Prostate gland (tissue), 2 donors: ENCODE results near the gene TUBG1. TPM values are rescaled to one million over a fixed set of nuclear protein-coding genes. Genes with fewer than 3 reads are reported as not detected.

Experiments
- DNase-seq: peaks from one replicate; pipeline ENCODE4 v3.0.0-alpha.2; 2019; ENCODE audit warnings: low spot score
- H3K27ac ChIP-seq, 2 donors: fragments of 200-600 bp; sonication (generic); 2 replicates each; pipeline ENCODE4 v1.5.1; 2017 to 2019
- H3K27me3 ChIP-seq: fragments of 200-600 bp; sonication (generic); replicated peaks from 2 replicates; pipeline ENCODE4 v1.5.1; 2019; ENCODE audit not compliant: insufficient read depth
- H3K36me3 ChIP-seq, 2 donors: fragments of 200-600 bp; sonication (generic); 1 replicate in 1 of 2; 2 replicates in 1 of 2; pipeline versions ENCODE4 v1.5.1 to v1.8.1; 2017 to 2019
- H3K4me1 ChIP-seq: fragments of 200-600 bp; sonication (generic); replicated peaks from 2 replicates; pipeline ENCODE4 v1.5.1; 2019
- H3K4me3 ChIP-seq, 2 donors: fragments of 200-600 bp; sonication (generic); 2 replicates each; pipeline ENCODE4 v1.5.1; 2017 to 2019
- H3K9me3 ChIP-seq: fragments of 200-600 bp; sonication (generic); 2 replicates; pipeline ENCODE4 v1.5.1; 2017
- CTCF ChIP-seq, 4 experiments: fragments of 200-600 bp in 2 of 4; fragments of 450-650 bp in 2 of 4; sonication (generic) in 2 of 4; IDR thresholded peaks; 1 replicate in 3 of 4; 2 replicates in 1 of 4; pipeline ENCODE4 v1.5.1; 2016 to 2019; ENCODE audit warnings: antibody characterized with exemption in 4 of 4, mild to moderate bottlenecking in 2 of 4, moderate library complexity in 2 of 4
- POLR2A ChIP-seq: fragments of 450-650 bp; IDR thresholded peaks from one replicate; pipeline ENCODE4 v1.6.1; 2016; ENCODE audit warnings: antibody characterized with exemption, mild to moderate bottlenecking
- POLR2AphosphoS5 ChIP-seq: sonication (generic); formaldehyde crosslinking; IDR thresholded peaks from one replicate; pipeline ENCODE4 v1.6.1; 2017; ENCODE audit warnings: antibody characterized with exemption
- WGBS: methylation state at CpG from one replicate; pipeline ENCODE4 v1.1.5; 2018; 5-methylcytosine and 5-hydroxymethylcytosine counted together
- intact Hi-C: fragments of 100-400 bp; cut with DNase I; formaldehyde crosslinking; loops from one replicate; pipeline ENCODE4 v1.14.2; 2022
- total RNA-seq, 2 donors: library from RNA; depleted of rRNA; stranded (reverse); fragments of >200 nt; gene quantifications; one replicate each; pipeline ENCODE4 v1.1.0, GENCODE V29; 2016

The TUBG1 gene
- total RNA-seq, 2 donors from 2014 or later, result 38.7 to 78.4 TPM

GRCh38 chr17:42584880-42585279 lies 24.6 kb upstream of the TUBG1 start:
- DNase-seq, result no peak

GRCh38 chr17:42585353-42585752 lies 24.1 kb upstream of the TUBG1 start:
- Histone ChIP-seq H3K4me1 (peaks cover 27% of the 10 kb centered on the region), H3K27ac (peak overlapping the region; percentile 67 to 78), H3K27me3 (no peaks in the 10 kb centered on the region), H3K9me3 (no peaks in the 10 kb centered on the region), H3K36me3 (peaks cover 14 to 32% of the 10 kb centered on the region in 2 donors), H3K4me3 (no peak overlapping the region)
- TF ChIP-seq CTCF (IDR thresholded peaks at IDR 0.05) (no peak), POLR2AphosphoS5 (no peak), POLR2A (no peak)
- 6% methylated on average over 1 of the region's 1 CpG for WGBS
- intact Hi-C loops, result loop anchor here (10.0 kb wide), 1 partner anchor 179 kb away; the partner anchor contains the start of gene RAMP2
- no peak for DNase-seq

More at GRCh38 chr17:42584880-42585279, 24.6 kb upstream of the TUBG1 start:
- Histone ChIP-seq H3K4me1 (peaks cover 27% of the 10 kb centered on the region), H3K36me3 (peaks cover 14 to 30% of the 10 kb centered on the region in 2 donors), H3K27ac (peak overlapping the region in 1 of 2 donors; percentile 78), H3K27me3 (no peaks in the 10 kb centered on the region), H3K9me3 (no peaks in the 10 kb centered on the region), H3K4me3 (no peak overlapping the region)
- intact Hi-C loops, result loop anchor here (10.0 kb wide), 1 partner anchor 180 kb away; the partner anchor contains the start of gene RAMP2
- 80% methylated on average over 9 of the region's 9 CpGs for WGBS
- TF ChIP-seq CTCF (IDR thresholded peaks at IDR 0.05) (no peak), POLR2A (no peak), POLR2AphosphoS5 (no peak)

- Histone ChIP-seq H3K27ac (peak overlapping the region; percentile 67 to 78), H3K9me3 (no peaks in the 10 kb centered on the region), H3K27me3 (no peaks in the 10 kb centered on the region), H3K4me3 (no peak overlapping the region), H3K4me1 (peaks cover 27% of the 10 kb centered on the region), H3K36me3 (peaks cover 9 to 27% of the 10 kb centered on the region in 2 donors)
- WGBS, result 44% methylated on average over 7 of the region's 7 CpGs
- peak; percentile 77 for DNase-seq
- intact Hi-C loops, result loop anchor here (10.0 kb wide), 1 partner anchor 178 kb away; the partner anchor contains the start of gene RAMP2
- TF ChIP-seq POLR2AphosphoS5 (peak; percentile 88), CTCF (IDR thresholded peaks at IDR 0.05) (no peak), POLR2A (no peak)
Observed at GRCh38 chr17:42586514-42587230, 22.8 kb upstream of the TUBG1 start.

GRCh38 chr17:42590886-42591285 lies 18.6 kb upstream of the TUBG1 start:
- H3K36me3 ChIP-seq, result peaks cover 0 to 5% of the 10 kb centered on the region in 2 donors
- H3K27ac ChIP-seq, result no peak overlapping the region
- H3K27me3 ChIP-seq, result no peaks in the 10 kb centered on the region
- WGBS, result 86% methylated on average over 2 of the region's 2 CpGs
- no peak for TF ChIP-seq POLR2AphosphoS5
- TF ChIP-seq CTCF (IDR thresholded peaks at IDR 0.05), result no peak
- no peak for TF ChIP-seq POLR2A
- DNase-seq, result no peak
- intact Hi-C loops, result no loop called here
- no peaks in the 10 kb centered on the region for H3K9me3 ChIP-seq
- peaks cover 22% of the 10 kb centered on the region for H3K4me1 ChIP-seq
- no peak overlapping the region for H3K4me3 ChIP-seq

GRCh38 chr17:42591411-42591810 lies 18.1 kb upstream of the TUBG1 start:
- intact Hi-C loops, result no loop called here
- Histone ChIP-seq H3K27me3 (no peaks in the 10 kb centered on the region), H3K4me3 (no peak overlapping the region), H3K27ac (no peak overlapping the region), H3K9me3 (no peaks in the 10 kb centered on the region), H3K36me3 (peaks cover 0 to 5% of the 10 kb centered on the region in 2 donors), H3K4me1 (peaks cover 18% of the 10 kb centered on the region)
- TF ChIP-seq POLR2AphosphoS5, result no peak
- TF ChIP-seq POLR2A, result no peak
- no peak for TF ChIP-seq CTCF (IDR thresholded peaks at IDR 0.05)
- no peak for DNase-seq
- 95% methylated on average over 9 of the region's 9 CpGs for WGBS
